SU-DHL-6 (cell line): ENCODE data around the gene RAB3B.

Experiments
- EZH2phosphoT487 ChIP-seq: fragments of 200-600 bp; sonication (generic), shearing (Covaris generic); conservative IDR thresholded peaks from 2 replicates; pipeline ENCODE4 v1.6.1; 2018; ENCODE audit warnings: mild to moderate bottlenecking, antibody characterized with exemption, low read length, moderate library complexity, mixed read lengths
- TF ChIP-seq, protein P1 (sequence below): fragments of 200-600 bp; sonication (generic); IDR thresholded peaks from one replicate; pipeline ENCODE4 v1.5.1; 2017; ENCODE audit warnings: antibody characterized with exemption, mild to moderate bottlenecking, low read length, moderate library complexity; ENCODE audit not compliant: insufficient read depth, poor library complexity, severe bottlenecking

- TF ChIP-seq, protein P1, sequence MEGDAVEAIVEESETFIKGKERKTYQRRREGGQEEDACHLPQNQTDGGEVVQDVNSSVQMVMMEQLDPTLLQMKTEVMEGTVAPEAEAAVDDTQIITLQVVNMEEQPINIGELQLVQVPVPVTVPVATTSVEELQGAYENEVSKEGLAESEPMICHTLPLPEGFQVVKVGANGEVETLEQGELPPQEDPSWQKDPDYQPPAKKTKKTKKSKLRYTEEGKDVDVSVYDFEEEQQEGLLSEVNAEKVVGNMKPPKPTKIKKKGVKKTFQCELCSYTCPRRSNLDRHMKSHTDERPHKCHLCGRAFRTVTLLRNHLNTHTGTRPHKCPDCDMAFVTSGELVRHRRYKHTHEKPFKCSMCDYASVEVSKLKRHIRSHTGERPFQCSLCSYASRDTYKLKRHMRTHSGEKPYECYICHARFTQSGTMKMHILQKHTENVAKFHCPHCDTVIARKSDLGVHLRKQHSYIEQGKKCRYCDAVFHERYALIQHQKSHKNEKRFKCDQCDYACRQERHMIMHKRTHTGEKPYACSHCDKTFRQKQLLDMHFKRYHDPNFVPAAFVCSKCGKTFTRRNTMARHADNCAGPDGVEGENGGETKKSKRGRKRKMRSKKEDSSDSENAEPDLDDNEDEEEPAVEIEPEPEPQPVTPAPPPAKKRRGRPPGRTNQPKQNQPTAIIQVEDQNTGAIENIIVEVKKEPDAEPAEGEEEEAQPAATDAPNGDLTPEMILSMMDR = no peak
- no peak for TF ChIP-seq EZH2phosphoT487
Observed at GRCh38 chr1:51861669-51862068, 128.8 kb downstream of the RAB3B start.
